SU-DHL-6 (cell line): Measurements from ENCODE around the gene NSF.

Source experiments
- H2AFZ ChIP-seq: fragments of 200-600 bp; sonication (generic); 2 replicates; pipeline ENCODE4 v1.6.1; 2014; ENCODE audit warnings: low read depth, mild to moderate bottlenecking, moderate library complexity, mixed read lengths, antibody characterized with exemption, low read length; ENCODE audit not compliant: severe bottlenecking
- H3F3A ChIP-seq: fragments of 200-600 bp; shearing (Covaris generic); 2 replicates; pipeline ENCODE4 v1.6.0; 2016; ENCODE audit warnings: antibody characterized with exemption, mild to moderate bottlenecking; ENCODE audit not compliant: insufficient read depth
- H3K27ac ChIP-seq: fragments of 200-600 bp; sonication (generic); 2 replicates; pipeline ENCODE4 v1.5.1; 2016; ENCODE audit warnings: low read depth, mild to moderate bottlenecking, low read length, moderate library complexity, mixed read lengths
- H3K27me3 ChIP-seq: fragments of 200-600 bp; sonication (generic), shearing (Covaris generic); 2 replicates; pipeline ENCODE4 v1.6.0; 2014; ENCODE audit warnings: mild to moderate bottlenecking, low read length
- H3K36me3 ChIP-seq: fragments of 200-600 bp; sonication (generic); 2 replicates; pipeline ENCODE4 v1.6.1; 2014; ENCODE audit warnings: mild to moderate bottlenecking, low read length, mixed read lengths
- H3K4me2 ChIP-seq: fragments of 300-600, 200-600 bp; shearing (Covaris generic), sonication (generic); 2 replicates; pipeline ENCODE4 v1.6.0; 2014; ENCODE audit warnings: low read length, low read depth, mild to moderate bottlenecking; ENCODE audit not compliant: poor library complexity, severe bottlenecking
- H3K4me3 ChIP-seq: fragments of 200-600 bp; sonication (generic); 2 replicates; pipeline ENCODE4 v1.5.1; 2014; ENCODE audit warnings: antibody characterized with exemption, low read length, mild to moderate bottlenecking, mixed read lengths; ENCODE audit not compliant: insufficient read depth, poor library complexity, severe bottlenecking
- H3K79me2 ChIP-seq: fragments of 200-600 bp; sonication (generic); 2 replicates; pipeline ENCODE4 v1.6.1; 2014; ENCODE audit warnings: mild to moderate bottlenecking, low read length, moderate library complexity; ENCODE audit not compliant: insufficient read depth
- H3K9ac ChIP-seq: fragments of 200-600 bp; sonication (generic); 2 replicates; pipeline ENCODE4 v1.7.0; 2014; ENCODE audit warnings: mild to moderate bottlenecking, low read length
- H3K9me2 ChIP-seq: fragments of 200-600 bp; sonication (generic); replicated peaks from 2 replicates; pipeline ENCODE4 v1.6.1; 2014; ENCODE audit warnings: low read length; ENCODE audit not compliant: insufficient read depth
- H3K9me3 ChIP-seq: fragments of 200-600 bp; sonication (generic); 2 replicates; pipeline ENCODE4 v1.6.1; 2014; ENCODE audit warnings: low read length, mixed read lengths; ENCODE audit not compliant: insufficient read depth
- H4K20me1 ChIP-seq: fragments of 200-600 bp; sonication (generic); 2 replicates; pipeline ENCODE4 v1.6.1; 2014; ENCODE audit warnings: low read depth, mild to moderate bottlenecking, antibody characterized with exemption, low read length, moderate library complexity, mixed read lengths
- CTCF ChIP-seq: fragments of 200-600 bp; sonication (generic); IDR thresholded peaks from one replicate; pipeline ENCODE4 v1.5.1; 2017; ENCODE audit warnings: antibody characterized with exemption, mild to moderate bottlenecking, low read length, moderate library complexity; ENCODE audit not compliant: insufficient read depth, poor library complexity, severe bottlenecking
- EZH2phosphoT487 ChIP-seq: fragments of 200-600 bp; sonication (generic), shearing (Covaris generic); conservative IDR thresholded peaks from 2 replicates; pipeline ENCODE4 v1.6.1; 2018; ENCODE audit warnings: mild to moderate bottlenecking, antibody characterized with exemption, low read length, moderate library complexity, mixed read lengths

NSF gene

GRCh38 chr17:46788300-46788699, 197.8 kb downstream of the NSF start:
- TF ChIP-seq CTCF (no peak), EZH2phosphoT487 (no peak)
- H2AFZ ChIP-seq, result no peak overlapping the region
- no peaks in the 10 kb centered on the region for H3K36me3 ChIP-seq
- no peak overlapping the region for H3K4me3 ChIP-seq
- no peak overlapping the region for H3K27ac ChIP-seq
- no peaks in the 10 kb centered on the region for H3F3A ChIP-seq
- no peaks in the 10 kb centered on the region for H3K79me2 ChIP-seq
- H3K9ac ChIP-seq, result no peak overlapping the region
- H3K9me3 ChIP-seq, result no peaks in the 10 kb centered on the region
- H3K9me2 ChIP-seq, result no peaks in the 10 kb centered on the region
- no peak overlapping the region for H3K4me2 ChIP-seq
- H3K27me3 ChIP-seq, result 0 out of 2 replicates have a peak, but pooled peaks cover under 1% of the 10 kb centered on the region
- no peaks in the 10 kb centered on the region for H4K20me1 ChIP-seq

DNA sequence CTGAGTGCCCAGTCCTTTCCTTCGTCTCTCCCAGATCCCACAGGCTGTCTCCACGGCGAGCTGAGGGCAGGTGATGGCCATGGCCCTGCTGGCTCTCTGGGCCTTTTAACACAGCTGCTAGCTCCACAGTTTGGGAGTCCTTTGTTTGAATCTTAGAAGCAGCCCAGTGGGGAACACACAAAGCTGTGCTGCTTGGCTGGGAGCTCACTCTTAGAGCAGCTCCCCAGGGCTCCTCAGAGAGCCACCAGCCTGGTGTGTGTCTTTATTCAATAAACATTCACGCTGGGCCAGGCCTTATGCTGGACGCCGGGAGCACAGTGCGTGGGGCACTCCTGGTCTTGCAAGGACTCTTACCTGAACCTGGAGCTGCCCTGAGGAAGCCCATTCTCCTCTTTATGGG, 198.3 kb downstream of the NSF start:
- Histone ChIP-seq H3K27me3 (0 out of 2 replicates have a peak, but pooled peaks cover 3% of the 10 kb centered on the region), H3K9me2 (no peaks in the 10 kb centered on the region), H2AFZ (no peak overlapping the region), H3K9me3 (no peaks in the 10 kb centered on the region), H3K9ac (no peak overlapping the region), H3F3A (no peaks in the 10 kb centered on the region), H3K27ac (no peak overlapping the region), H3K4me2 (no peak overlapping the region), H3K79me2 (no peaks in the 10 kb centered on the region), H3K36me3 (no peaks in the 10 kb centered on the region), H4K20me1 (no peaks in the 10 kb centered on the region), H3K4me3 (no peak overlapping the region)
- TF ChIP-seq EZH2phosphoT487 (no peak), CTCF (no peak)

- H3K79me2 ChIP-seq, result no peaks in the 10 kb centered on the region
- H3K4me3 ChIP-seq, result no peak overlapping the region
- H3K27me3 ChIP-seq, result 0 out of 2 replicates have a peak, but pooled peaks cover 3% of the 10 kb centered on the region
- H3K9me2 ChIP-seq, result no peaks in the 10 kb centered on the region
- TF ChIP-seq CTCF, result no peak
- TF ChIP-seq EZH2phosphoT487, result no peak
- no peak overlapping the region for H3K27ac ChIP-seq
- H3K36me3 ChIP-seq, result no peaks in the 10 kb centered on the region
- H3K9ac ChIP-seq, result no peak overlapping the region
- H3K9me3 ChIP-seq, result no peaks in the 10 kb centered on the region
- no peaks in the 10 kb centered on the region for H4K20me1 ChIP-seq
- no peak overlapping the region for H3K4me2 ChIP-seq
- no peak overlapping the region for H2AFZ ChIP-seq
- no peaks in the 10 kb centered on the region for H3F3A ChIP-seq
These were observed 199.1 kb downstream of the NSF start for GRCh38 chr17:46789610-46790009.
